ENCODE data around the gene HNRNPH3.

Gene HNRNPH3

GRCh38 chr10:68330852-68331454 lies 911 bp upstream of the HNRNPH3 start:
- Histone ChIP-seq H3K36me3 (ENCODE audit: control insufficient read depth in 1 of 2, insufficient read depth in 2 of 2, low read length in 2 of 2) (no peaks in the 10 kb centered on the region), H3K27me3 (ENCODE audit: control insufficient read depth in 1 of 2, insufficient read depth in 2 of 2, low read length in 2 of 2) (no peaks in the 10 kb centered on the region), H3K4me3 (ENCODE audit: low read depth in 1 of 2, low read length in 2 of 2) (peak overlapping the region; percentile 91 to 94), H3K9ac (ENCODE audit: low read depth in 1 of 2, low read length in 2 of 2) (peak overlapping the region; percentile 94 to 99), H3K27ac (ENCODE audit: low read depth, low read length) (peak overlapping the region; percentile 94), H3K4me1 (ENCODE audit: control insufficient read depth in 1 of 2, insufficient read depth in 2 of 2, low read length in 2 of 2) (peaks cover 32 to 36% of the 10 kb centered on the region in 2 donors), H3K9me3 (ENCODE audit: control insufficient read depth in 1 of 2, low read length in 2 of 2) (no peaks in the 10 kb centered on the region)

- Histone ChIP-seq H3K9me3 (ENCODE audit: control insufficient read depth in 1 of 2, low read length in 2 of 2) (no peaks in the 10 kb centered on the region), H3K4me1 (ENCODE audit: control insufficient read depth in 1 of 2, insufficient read depth in 2 of 2, low read length in 2 of 2) (peaks cover 45 to 46% of the 10 kb centered on the region in 2 donors), H3K27me3 (ENCODE audit: control insufficient read depth in 1 of 2, insufficient read depth in 2 of 2, low read length in 2 of 2) (no peaks in the 10 kb centered on the region), H3K36me3 (ENCODE audit: control insufficient read depth in 1 of 2, insufficient read depth in 2 of 2, low read length in 2 of 2) (no peaks in the 10 kb centered on the region), H3K9ac (ENCODE audit: low read depth in 1 of 2, low read length in 2 of 2) (peak within 1 kb of the TSS; percentile 94 to 99), H3K4me3 (ENCODE audit: low read depth in 1 of 2, low read length in 2 of 2) (peak within 1 kb of the TSS; percentile 91 to 94), H3K27ac (ENCODE audit: low read depth, low read length) (peak within 1 kb of the TSS; percentile 95)
These were observed 594 bp downstream of the HNRNPH3 start, which contains the start of gene PBLD for GRCh38 chr10:68332259-68333057. Gene PBLD, minus strand, starts transcription at chr10:68332928. Its CDS starts 26,084 bp downstream, at chr10:68306844.

- Histone ChIP-seq H3K27ac (ENCODE audit: low read depth, low read length) (peak overlapping the region; percentile 95), H3K27me3 (ENCODE audit: control insufficient read depth in 1 of 2, insufficient read depth in 2 of 2, low read length in 2 of 2) (no peaks in the 10 kb centered on the region), H3K9me3 (ENCODE audit: control insufficient read depth in 1 of 2, low read length in 2 of 2) (no peaks in the 10 kb centered on the region), H3K4me3 (ENCODE audit: low read depth in 1 of 2, low read length in 2 of 2) (peak overlapping the region; percentile 91 to 94), H3K4me1 (ENCODE audit: control insufficient read depth in 1 of 2, insufficient read depth in 2 of 2, low read length in 2 of 2) (peaks cover 48 to 50% of the 10 kb centered on the region in 2 donors), H3K36me3 (ENCODE audit: control insufficient read depth in 1 of 2, insufficient read depth in 2 of 2, low read length in 2 of 2) (peaks cover 0 to 3% of the 10 kb centered on the region in 2 donors), H3K9ac (ENCODE audit: low read depth in 1 of 2, low read length in 2 of 2) (peak overlapping the region; percentile 94 to 99)
These were observed 1.2 kb downstream of the HNRNPH3 start for GRCh38 chr10:68333058-68333395.

GRCh38 chr10:68333440-68334431 lies 1.9 kb downstream of the HNRNPH3 start:
- Histone ChIP-seq H3K9me3 (ENCODE audit: control insufficient read depth in 1 of 2, low read length in 2 of 2) (no peaks in the 10 kb centered on the region), H3K4me3 (ENCODE audit: low read depth in 1 of 2, low read length in 2 of 2) (peak overlapping the region; percentile 91 to 94), H3K4me1 (ENCODE audit: control insufficient read depth in 1 of 2, insufficient read depth in 2 of 2, low read length in 2 of 2) (peaks cover 41 to 46% of the 10 kb centered on the region in 2 donors), H3K27ac (ENCODE audit: low read depth, low read length) (peak overlapping the region; percentile 95), H3K9ac (ENCODE audit: low read depth in 1 of 2, low read length in 2 of 2) (peak overlapping the region; percentile 94 to 99), H3K36me3 (ENCODE audit: control insufficient read depth in 1 of 2, insufficient read depth in 2 of 2, low read length in 2 of 2) (peaks cover 3 to 6% of the 10 kb centered on the region in 2 donors), H3K27me3 (ENCODE audit: control insufficient read depth in 1 of 2, insufficient read depth in 2 of 2, low read length in 2 of 2) (no peaks in the 10 kb centered on the region)

GRCh38 chr10:68334672-68335467 lies 3.0 kb downstream of the HNRNPH3 start:
- no peaks in the 10 kb centered on the region for H3K9me3 ChIP-seq (ENCODE audit: control insufficient read depth in 1 of 2, low read length in 2 of 2)
- peak overlapping the region; percentile 91 to 94 for H3K4me3 ChIP-seq (ENCODE audit: low read depth in 1 of 2, low read length in 2 of 2)
- H3K9ac ChIP-seq (ENCODE audit: low read depth in 1 of 2, low read length in 2 of 2), result peak overlapping the region; percentile 94 to 99
- H3K27ac ChIP-seq (ENCODE audit: low read depth, low read length), result no peak overlapping the region
- peaks cover 34 to 36% of the 10 kb centered on the region in 2 donors for H3K4me1 ChIP-seq (ENCODE audit: control insufficient read depth in 1 of 2, insufficient read depth in 2 of 2, low read length in 2 of 2)
- peaks cover 7 to 17% of the 10 kb centered on the region in 2 donors for H3K36me3 ChIP-seq (ENCODE audit: control insufficient read depth in 1 of 2, insufficient read depth in 2 of 2, low read length in 2 of 2)
- H3K27me3 ChIP-seq (ENCODE audit: control insufficient read depth in 1 of 2, insufficient read depth in 2 of 2, low read length in 2 of 2), result no peaks in the 10 kb centered on the region

- peaks cover 19 to 37% of the 10 kb centered on the region in 2 donors for H3K36me3 ChIP-seq (ENCODE audit: control insufficient read depth in 1 of 2, insufficient read depth in 2 of 2, low read length in 2 of 2)
- no peak overlapping the region for H3K9ac ChIP-seq (ENCODE audit: low read depth in 1 of 2, low read length in 2 of 2)
- H3K27ac ChIP-seq (ENCODE audit: low read depth, low read length), result no peak overlapping the region
- no peaks in the 10 kb centered on the region for H3K27me3 ChIP-seq (ENCODE audit: control insufficient read depth in 1 of 2, insufficient read depth in 2 of 2, low read length in 2 of 2)
- no peaks in the 10 kb centered on the region for H3K9me3 ChIP-seq (ENCODE audit: control insufficient read depth in 1 of 2, low read length in 2 of 2)
- peaks cover 23 to 32% of the 10 kb centered on the region in 2 donors for H3K4me1 ChIP-seq (ENCODE audit: control insufficient read depth in 1 of 2, insufficient read depth in 2 of 2, low read length in 2 of 2)
- H3K4me3 ChIP-seq (ENCODE audit: low read depth in 1 of 2, low read length in 2 of 2), result peak overlapping the region in 1 of 2 donors; percentile 11
These were observed 5.0 kb downstream of the HNRNPH3 start for GRCh38 chr10:68336754-68337351.

- Histone ChIP-seq H3K27ac (ENCODE audit: low read depth, low read length) (no peak overlapping the region), H3K9me3 (ENCODE audit: control insufficient read depth in 1 of 2, low read length in 2 of 2) (no peaks in the 10 kb centered on the region), H3K4me1 (ENCODE audit: control insufficient read depth in 1 of 2, insufficient read depth in 2 of 2, low read length in 2 of 2) (peaks cover 19 to 22% of the 10 kb centered on the region in 2 donors), H3K27me3 (ENCODE audit: control insufficient read depth in 1 of 2, insufficient read depth in 2 of 2, low read length in 2 of 2) (no peaks in the 10 kb centered on the region), H3K4me3 (ENCODE audit: low read depth in 1 of 2, low read length in 2 of 2) (no peak overlapping the region), H3K36me3 (ENCODE audit: control insufficient read depth in 1 of 2, insufficient read depth in 2 of 2, low read length in 2 of 2) (peaks cover 26 to 67% of the 10 kb centered on the region in 2 donors), H3K9ac (ENCODE audit: low read depth in 1 of 2, low read length in 2 of 2) (no peak overlapping the region)
These were observed 8.7 kb downstream of the HNRNPH3 start for GRCh38 chr10:68340358-68341080.

- no peaks in the 10 kb centered on the region for H3K9me3 ChIP-seq (ENCODE audit: control insufficient read depth in 1 of 2, low read length in 2 of 2)
- H3K27ac ChIP-seq (ENCODE audit: low read depth, low read length), result no peak overlapping the region
- no peak overlapping the region for H3K4me3 ChIP-seq (ENCODE audit: low read depth in 1 of 2, low read length in 2 of 2)
- no peaks in the 10 kb centered on the region for H3K4me1 ChIP-seq (ENCODE audit: control insufficient read depth in 1 of 2, insufficient read depth in 2 of 2, low read length in 2 of 2)
- H3K36me3 ChIP-seq (ENCODE audit: control insufficient read depth in 1 of 2, insufficient read depth in 2 of 2, low read length in 2 of 2), result peaks cover 23 to 74% of the 10 kb centered on the region in 2 donors
- H3K9ac ChIP-seq (ENCODE audit: low read depth in 1 of 2, low read length in 2 of 2), result no peak overlapping the region
- no peaks in the 10 kb centered on the region for H3K27me3 ChIP-seq (ENCODE audit: control insufficient read depth in 1 of 2, insufficient read depth in 2 of 2, low read length in 2 of 2)
These were observed 11.1 kb downstream of the HNRNPH3 start for GRCh38 chr10:68342909-68343516.

Measured in duodenal mucosa (tissue), 2 donors.